Lung microvascular endothelial cell (primary cell): ENCODE data around the gene GPR139. TPM values are rescaled to one million over a fixed set of nuclear protein-coding genes. Genes with fewer than 3 reads are reported as not detected.

Source experiments
- DNase-seq, 2 donors: peaks; one replicate each; pipeline versions ENCODE4 v3.0.0 to v3.0.0-alpha.2; 2010; ENCODE audit warnings: low read depth in 2 of 2
- total RNA-seq: library from RNA; depleted of rRNA; stranded (reverse); fragments of >200 nt; gene quantifications from 2 replicates; pipeline ENCODE4 v1.2.1, GENCODE V29; 2014

Gene GPR139
- not detected in 2 replicates for total RNA-seq

DNA sequence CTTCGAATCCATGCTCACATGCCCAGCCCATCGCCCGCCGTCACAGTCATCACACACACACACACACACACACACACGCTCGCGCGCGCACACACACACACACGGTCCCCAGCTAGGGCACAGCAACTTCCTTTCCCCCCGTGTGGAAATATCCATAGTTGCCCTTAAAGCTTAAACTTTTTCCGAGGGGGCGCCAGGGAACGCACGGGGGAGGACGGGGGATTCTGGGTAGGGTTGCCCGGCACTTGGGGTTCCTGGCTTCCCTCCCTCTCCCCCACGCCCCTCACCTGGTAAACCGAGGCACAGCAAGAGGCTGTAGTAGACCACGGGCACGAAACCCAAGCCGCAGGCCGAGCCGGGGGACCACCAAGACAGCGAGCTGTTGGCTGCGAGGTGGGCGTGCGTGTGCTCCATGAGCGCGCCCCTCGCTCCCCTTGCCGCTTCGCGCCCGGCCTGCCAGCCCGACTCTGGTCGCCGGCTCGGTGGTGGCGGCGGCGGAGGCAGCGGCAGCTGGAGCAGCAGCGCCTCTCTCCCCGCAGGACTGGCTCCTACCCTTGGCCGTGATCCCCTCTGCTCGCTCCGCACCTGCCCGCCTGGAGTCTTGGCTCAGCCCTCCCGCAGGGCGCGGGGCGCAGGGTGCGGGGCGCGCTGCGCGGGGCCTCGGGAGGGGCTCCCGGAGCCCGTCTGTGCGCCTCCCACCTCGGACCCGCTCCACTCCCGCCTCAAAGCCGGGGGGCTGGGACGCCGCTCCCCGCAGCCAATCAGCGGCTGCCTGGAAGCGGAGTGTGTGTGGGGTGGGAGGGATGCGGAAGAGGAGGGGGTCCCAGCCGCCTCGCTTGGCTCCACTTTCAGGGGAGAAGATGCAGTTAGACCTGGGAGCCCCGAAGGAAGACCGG, at the start of gene GPR139:
GPR139 (minus strand) TSS at position 688 of the 896 bp plus-strand sequence; CDS start at position 414, 274 bp downstream.
- peak in 1 of 2 donors; percentile 4 for DNase-seq

DNA sequence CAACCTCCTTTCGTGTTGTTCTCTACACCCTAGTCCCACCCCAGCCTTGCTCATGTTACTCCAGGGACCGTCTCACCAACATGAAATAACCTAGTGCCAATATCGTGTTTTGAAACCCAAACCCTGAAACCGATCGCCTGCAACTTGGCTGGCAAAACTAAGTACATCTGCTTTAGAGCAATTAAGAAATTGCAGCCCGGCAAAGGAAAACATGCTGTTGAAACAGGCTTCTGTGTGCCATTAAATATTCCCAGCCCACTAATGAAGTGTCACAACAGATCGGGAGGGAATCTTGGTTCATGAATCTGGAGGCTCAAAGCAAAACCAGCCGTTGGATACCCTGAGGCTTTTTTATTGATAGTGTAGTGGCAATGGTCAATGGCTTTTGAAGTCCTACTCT, 48.3 kb upstream of the GPR139 start:
- DNase-seq = no peak

DNA sequence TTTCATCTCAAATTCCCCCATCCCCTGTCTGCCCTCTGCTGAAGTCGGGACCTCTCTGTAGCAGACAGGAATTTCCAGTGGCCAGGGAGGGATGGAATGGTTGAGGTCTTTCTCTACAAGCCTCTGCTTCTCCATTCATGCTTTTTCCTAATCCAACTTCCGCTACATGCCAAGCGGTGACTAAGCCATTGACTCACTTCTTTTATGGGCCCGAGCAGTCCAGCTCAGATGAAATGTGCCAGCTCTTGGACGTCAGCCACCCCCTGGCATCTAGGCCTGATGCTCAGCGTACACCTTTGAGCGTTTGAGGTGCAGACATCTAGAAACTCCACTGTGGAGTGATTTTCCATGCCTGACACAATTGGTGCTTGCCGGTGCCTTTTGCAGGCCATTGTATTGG, 40.7 kb upstream of the GPR139 start:
- DNase-seq = no peak

DNA sequence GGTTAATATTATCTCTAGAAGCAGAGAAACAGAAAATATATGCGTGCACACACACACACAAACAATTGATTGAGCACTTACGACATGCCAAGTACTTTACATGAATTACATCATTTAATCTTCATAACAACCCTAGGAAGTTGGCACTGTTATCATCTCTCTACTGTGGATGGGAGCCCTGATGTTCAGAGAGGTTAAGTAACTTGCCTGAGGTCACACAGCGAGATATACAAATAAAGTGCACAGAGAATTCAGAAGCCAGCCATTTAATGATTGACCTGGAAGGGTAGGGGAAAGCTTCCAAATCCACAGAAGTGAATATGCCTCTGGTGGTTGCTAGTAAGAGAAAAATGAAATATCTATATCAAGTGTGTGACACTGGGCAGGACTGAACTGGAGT, 37.5 kb upstream of the GPR139 start:
- no peak for DNase-seq

DNA sequence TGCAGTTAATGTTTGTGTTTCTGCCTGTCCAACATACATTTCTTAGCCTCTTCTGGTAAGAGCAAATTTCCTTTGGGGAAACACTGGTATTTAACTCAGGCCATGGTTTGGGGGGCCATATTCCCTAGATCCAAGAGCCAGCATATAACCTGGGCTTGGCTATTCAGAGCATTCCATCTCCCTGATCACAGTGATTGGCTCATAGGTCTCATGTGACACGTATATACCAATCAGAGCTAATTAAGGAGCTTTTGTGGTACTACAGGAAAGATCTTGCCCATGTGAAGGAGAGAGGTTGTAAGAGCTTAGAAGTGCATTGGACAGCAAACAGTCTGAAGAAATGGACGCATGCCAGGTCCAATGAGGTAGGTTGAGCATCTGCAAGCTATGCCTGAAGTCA, 33.4 kb upstream of the GPR139 start:
- DNase-seq = no peak

DNA sequence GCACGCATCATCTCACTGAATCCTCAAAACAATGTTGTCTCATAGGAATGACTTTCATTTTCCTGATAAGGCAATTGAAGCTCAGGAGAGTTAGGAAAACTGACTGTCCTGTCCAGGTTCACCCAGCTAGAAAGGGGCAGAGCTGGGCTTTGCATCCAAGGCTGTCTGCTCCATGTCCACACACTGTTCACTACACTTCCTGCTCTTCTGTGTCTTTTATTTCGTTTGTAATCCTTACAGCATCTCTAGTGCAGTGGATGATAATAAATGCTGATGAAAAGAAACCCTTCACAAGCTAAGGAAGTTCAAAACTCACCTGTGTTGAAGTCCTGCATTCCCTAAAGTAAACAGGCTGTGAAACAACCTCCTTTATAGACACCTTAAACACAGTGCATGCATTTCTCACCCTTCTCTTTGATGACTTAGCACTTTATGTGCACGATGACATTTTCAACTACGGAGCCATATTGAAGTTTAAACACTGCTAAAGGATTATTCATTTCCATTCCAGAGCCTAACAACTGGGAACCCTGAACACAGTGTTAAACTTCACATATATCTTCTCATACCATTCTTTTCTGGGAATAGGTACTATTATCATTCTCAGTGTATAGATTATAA, 31.0 kb upstream of the GPR139 start:
- no peak for DNase-seq

DNA sequence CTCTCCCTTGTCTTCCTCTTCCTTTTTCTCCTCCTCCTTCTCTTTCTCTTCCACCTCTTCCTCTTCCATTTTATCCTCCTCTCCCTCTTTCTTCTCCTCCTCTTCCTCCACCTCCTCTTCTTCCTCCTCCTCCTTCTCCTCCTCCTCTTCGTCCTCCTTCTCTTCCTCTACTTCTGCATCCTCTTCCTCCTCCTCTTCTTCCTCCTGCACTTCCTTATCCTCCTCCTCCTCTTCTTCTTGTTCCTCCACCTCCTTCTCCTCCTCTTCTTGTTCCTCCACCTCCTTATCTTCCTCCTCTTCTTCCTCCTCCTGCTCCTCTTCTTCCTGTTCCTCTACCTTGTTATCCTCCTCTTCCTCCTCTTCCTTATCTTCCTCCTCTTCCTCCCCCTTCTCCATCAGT, 28.8 kb upstream of the GPR139 start:
- no peak for DNase-seq

DNA sequence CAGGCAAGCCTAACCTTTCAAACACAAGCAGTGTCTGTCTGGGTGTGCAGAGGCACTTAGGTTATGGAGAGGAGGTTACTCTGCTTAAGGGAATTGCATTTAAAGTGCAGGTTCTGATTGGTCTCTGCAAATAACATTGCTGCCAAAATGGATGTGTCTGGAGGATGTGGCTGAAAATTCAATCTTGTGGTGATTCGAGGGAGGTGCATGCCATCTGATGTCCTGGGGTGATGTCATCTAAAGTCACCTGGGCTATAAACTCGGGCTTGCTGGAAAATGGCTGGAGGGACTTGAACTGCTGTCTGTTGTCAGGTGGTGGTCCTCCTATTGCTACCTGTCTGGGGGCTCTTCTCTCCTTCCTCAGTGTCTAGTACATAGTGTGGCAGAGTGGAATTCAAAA, 28.3 kb upstream of the GPR139 start:
- no peak for DNase-seq

DNA sequence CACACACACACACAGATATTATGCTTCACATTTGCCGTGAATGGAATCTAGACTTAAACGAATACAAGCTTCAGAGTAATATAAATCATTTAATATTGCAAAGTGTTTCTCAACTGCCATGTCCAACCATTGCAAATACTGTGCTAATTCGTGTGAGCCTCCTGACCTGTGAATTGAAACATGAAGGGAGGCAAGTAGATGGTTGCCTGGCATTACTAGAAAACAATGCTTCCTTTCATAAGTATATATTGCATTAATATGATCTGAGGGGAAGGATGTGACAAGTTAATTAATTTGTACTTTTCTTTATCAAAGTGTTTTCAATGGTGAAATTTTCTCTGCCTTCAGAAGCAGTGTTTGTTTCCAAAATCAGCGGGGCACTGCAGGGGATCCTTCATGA, 25.7 kb upstream of the GPR139 start:
- no peak for DNase-seq

DNA sequence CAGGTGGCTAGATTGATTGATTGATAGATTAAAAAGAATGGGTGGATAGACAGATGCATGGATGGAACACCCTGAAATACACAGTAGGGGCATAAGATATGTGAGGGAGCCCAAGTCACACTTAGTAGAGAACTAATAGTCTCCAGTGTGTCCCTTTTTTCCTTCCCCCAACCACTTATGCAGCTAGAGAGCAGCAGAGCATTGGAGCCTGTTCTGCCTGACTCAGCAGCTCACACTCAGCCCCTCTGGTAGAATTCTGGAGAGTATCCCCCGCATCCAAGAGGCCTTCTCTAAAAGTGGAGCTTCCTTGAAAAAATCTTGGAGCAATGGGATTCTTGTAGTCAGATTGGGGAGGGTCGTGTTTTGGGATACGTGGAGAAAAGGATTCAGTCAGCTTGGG, 20.5 kb upstream of the GPR139 start:
- DNase-seq = no peak

DNA sequence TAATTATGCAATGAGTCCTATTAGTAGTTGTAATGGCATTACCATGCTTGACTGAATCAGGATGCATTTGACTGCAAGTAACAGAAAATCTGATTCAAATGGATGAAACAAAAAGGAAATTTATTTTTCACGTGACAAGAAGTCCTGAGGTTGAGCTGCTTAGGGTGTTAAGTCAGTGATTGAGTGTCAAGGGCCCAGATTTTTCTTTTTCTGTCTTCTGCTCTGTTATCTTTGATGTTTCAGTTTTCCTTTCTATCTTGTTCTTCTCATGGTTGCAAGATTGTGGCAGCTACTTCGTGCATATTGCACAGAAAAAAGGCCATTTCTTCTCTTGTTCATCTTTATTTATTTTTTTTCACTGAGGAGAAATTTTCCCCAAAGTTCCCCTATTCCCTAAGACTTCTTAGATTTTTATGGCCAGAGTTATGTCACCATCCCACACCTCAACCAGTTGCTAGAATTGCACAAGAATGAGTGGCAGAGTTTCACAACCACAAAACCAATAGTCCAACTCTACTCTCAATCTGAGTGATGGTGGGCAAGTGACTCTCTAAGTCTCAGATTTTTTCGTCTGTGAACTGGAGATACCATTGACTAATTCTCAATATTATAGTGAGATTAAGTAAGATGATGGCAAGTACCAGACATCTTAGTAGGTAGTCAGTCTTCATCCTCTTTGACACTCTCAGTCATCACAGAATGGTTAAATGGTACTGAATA, 15.7 kb upstream of the GPR139 start:
- no peak for DNase-seq

DNA sequence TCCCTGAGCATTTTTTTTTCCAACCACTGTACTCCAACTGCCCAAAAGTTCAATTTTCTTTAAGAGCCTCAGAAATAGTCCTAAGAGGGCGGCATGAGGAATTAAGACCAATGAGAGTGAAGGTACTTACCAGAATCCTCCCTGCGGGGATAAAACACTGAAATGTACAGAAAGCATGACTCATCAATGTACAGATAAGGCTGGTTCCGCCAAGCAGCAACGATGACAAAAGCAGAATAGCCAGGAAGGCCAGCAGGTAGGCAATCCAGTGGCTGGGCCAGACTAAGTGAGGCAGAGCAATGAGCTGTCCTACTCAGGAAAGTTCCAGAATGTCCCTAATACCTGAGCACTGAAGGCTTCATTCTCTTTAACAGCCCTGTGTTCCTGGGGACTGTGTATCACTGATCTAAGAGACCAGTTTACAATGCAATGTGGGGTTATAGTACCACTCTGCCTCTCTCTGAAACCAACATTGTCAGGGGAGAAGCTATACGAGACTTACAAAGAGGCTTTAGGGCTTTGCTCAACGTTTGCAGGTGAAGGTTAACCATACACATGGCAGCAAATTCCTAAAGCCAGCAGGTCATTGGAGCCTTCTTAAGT, 11.0 kb upstream of the GPR139 start:
- no peak for DNase-seq

DNA sequence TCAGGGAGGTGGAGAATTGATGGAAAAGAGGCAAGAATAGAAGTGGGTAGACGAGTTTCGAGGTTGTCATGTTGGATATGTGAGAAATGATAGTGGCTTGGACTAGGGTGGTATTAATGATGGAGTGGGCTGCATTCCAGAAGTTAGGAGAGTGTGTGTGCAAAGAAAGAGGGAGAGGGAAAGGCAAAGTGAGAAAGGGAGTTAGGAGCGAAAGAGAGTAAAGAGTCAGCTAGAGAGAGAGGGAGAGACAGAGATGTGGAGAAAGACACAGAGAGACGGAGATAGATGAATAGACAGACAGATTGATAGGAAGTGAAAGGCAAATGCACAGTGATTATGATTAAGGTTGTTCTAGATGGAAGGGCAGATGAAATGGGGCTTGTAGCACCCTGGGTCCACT, 5.4 kb upstream of the GPR139 start:
- no peak for DNase-seq

DNA sequence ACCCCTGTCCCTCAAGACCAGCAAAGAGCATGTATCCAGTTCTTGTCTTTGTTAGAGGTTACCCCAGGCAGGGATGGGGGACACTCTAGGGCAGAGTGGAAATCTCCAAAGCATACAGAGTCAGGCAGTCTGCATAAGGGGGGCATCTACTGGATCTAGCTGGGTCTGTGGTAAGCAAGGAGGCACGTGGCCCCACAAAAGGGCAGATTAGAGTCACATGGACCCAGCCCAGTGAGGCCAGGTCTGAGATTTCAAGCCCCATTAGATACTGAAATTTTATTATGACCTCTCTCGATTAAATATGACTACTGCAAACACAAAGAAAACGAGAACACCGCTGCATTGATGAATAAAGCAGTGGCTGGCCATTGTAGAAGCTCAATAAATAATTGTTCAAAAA, 1.6 kb upstream of the GPR139 start:
- DNase-seq = no peak

DNA sequence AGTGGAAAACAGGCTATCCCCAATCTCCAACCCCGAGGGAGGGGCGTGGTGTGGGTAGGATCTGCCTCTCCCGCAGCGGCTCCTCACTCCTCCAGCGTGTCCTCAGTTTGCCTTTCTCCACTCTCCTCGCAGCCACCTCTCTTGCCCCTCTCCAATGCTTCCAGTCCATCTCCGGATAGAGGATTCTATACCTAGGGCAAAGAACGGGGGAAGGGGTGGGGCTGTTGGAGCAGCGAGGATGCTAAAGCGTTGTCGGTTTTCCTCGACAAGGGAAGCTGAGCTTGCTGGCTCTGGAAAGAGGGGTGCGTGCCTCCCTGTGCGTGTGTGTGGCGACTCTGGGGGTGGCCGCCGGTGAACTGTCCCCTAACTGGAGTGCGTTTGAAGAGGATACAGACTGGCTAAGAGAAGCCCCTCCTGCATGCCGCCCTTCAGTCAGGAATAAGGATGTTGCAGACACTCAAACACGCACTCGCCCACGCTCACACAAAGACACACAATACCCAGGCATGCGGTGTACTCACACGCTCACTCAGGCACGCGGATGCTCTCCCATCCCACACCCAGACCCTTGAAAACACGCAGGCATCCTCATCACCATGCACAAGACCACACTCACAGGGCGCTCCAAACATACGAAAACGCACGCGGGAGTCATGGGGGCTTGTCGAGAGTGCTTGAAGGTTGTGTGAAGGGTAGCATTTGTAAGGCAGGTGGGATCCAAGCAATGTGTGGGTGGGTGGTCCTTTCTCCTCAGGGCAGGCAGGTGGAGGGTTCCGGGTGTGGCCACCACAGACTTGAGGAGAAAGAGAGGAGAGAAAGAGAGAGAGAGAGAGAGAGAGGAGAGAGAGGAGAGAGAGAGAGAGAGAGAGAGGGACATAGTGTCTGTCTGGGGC, 655 bp upstream of the GPR139 start:
- no peak for DNase-seq

DNA sequence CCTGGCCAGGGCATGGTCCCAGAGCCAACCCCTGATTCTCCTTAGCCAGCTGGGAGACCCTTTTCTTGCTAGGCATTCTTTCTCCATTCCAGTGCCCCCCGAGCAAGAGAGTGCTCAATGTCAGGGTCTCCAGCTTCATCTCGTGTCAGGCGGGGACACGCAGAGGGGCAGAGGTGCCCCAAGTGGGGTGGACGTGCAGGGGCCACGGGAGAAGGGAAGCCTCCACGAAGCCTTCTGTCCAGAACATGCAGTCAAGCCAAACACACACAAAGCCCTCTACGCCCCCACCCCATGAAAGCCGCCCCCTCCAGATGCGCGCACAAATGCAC, 852 bp downstream of the GPR139 start:
- DNase-seq = no peak

DNA sequence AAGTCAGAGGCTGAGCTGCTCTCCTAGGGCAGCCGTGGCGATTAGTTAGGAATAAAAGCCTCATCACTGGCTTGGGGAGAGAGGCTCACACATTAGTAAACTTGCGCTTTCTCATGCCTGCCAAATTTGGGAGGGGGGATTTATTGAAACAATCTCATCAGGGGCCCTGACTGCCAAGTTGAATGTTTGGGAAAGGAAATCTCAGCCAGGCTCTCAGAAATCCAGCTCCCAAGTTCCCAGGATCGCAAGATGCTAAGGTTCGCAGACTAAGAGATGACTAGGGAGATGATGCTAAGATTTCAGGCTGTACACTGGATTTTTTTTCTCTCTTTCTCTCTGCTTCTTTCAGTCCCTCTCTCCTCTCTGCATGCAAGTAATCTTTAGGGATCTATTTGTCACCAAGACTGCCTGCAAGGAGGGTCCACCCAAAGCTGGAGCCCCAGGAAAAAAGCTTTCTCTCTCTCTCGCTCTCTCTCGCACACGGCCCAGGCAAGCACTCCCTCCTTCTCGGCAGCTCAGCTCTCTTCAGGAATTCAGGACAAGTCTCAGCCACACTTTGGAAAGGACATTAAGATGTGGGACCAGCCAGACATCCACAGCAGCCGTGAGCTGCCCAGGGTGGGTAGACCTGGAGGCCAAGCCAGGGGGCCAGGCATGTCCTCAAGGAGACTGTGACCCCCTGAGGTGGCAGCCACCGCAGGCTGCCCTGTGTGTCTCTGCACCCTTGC, 1.4 kb downstream of the GPR139 start:
- no peak for DNase-seq

DNA sequence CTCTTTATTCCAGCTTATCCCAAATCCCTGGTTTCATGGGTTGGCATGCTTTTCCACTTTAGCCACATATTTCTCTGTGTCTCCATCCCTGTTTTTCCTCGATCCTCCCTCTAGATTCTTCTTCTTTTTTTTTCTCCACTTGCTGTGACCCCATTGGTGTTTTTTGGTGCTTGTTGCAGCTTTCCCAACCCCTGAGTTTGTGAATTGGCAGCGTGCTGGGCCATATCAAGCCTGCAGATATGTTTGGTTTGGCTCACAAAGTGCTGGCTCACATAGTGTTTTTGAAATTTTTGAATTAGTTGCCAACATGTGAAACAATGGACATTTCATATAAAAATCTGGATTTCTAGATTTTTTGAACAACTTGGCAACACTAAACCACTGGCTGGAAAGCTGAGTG, 8.8 kb downstream of the GPR139 start:
- peak in 1 of 2 donors; percentile 88 for DNase-seq

DNA sequence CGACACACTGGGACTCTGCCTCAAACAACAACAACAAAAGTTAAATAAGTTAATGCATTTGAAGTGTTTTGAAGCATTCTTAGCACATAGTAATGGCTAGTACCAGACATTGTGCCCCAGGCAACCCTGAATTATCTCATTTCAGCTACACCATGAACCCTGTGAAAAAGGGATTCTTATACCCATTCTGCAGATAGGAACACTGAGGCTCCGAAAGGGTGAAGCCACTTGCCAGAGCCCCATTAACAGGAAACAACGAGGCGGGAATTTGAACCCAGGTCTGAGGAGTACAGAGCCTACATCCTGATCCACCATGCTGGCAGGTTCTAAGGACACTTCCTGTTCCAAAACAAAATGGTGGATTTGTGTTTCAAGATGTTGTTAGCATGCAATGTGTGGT, 9.2 kb downstream of the GPR139 start:
- no peak for DNase-seq

DNA sequence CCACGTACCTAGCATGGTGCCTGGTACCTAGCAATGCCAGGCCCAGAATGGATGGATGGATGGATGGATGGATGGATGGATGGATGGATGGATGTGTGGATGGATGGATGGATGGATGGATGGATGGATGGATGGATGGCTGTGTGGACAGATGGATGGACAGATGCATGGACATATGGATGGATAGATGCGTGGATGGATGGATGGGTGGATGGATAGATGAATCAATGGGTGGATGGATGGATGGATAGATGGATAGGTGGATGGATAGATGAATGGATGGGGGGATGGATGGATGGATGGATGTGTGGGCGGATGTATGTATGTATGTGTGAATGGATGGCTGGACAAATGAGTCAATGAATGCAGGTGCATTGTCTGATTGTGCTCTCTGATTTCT, 12.6 kb downstream of the GPR139 start:
- no peak for DNase-seq

DNA sequence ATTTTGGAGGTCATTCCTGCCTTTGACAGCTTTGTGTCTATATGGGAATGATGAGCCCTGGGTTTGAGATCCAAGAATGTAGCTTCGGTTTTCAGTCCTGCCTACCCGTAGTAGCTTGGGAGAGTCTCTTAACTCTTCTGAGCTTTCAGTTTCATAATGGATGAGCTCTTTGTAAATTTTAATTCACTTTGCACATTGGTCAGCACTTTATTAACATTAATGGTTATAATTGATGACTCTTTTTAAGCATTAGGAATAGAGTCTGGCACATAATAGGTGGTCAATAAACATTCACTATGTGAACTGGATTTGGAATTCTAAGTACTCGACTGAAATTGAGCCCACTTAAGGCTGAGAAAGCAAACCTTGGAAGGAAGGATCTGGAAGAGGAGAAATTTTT, 17.3 kb downstream of the GPR139 start:
- no peak for DNase-seq
